ENCODE measurements around the gene TFF1. TPM values are rescaled to one million over a fixed set of nuclear protein-coding genes. Genes with fewer than 3 reads are reported as not detected.

Gene TFF1
- total RNA-seq, 2 donors from 2014 or later: 233 to 916 TPM

DNA sequence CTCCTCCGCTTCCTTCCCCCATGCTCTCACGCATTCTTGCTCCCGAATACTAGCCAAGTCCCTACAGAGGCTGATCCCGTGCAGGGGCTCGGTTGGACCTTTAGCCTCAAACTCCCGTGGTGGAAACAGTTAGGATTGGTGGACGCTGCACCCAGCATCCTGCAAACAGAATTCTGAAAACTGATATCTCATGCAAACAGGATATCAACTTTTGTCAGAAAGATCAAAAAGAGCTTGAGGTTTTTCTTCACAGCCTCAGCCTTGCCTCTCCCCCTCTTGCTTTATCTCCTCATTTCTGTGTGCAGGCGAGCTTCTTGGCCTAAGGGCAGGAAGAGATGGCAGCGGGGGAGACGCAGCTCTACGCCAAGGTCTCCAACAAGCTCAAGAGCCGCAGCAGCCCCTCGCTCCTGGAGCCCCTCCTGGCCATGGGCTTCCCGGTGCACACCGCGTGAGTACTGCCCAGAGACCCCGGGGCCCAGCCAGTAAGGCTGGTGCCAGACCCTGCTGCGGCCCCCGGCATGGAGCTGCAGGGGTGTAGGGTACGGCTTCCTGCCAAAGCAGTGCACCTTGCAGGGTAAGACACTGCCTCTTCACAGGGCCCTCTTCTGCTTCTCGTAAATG, 37.4 kb upstream of the TFF1 start, which contains the start of gene UBASH3A:
Gene UBASH3A, plus strand, starts transcription at position 292 of the 621 bp plus-strand sequence. Its CDS starts 44 bp downstream, at position 336.
- no peak for TF ChIP-seq CTCF (IDR thresholded peaks at IDR 0.05)
- Histone ChIP-seq H3K9me3 (no peaks in the 10 kb centered on the region), H3K27me3 (no peaks in the 10 kb centered on the region), H3K4me1 (no peaks in the 10 kb centered on the region), H3K4me3 (peak within 1 kb of the TSS; percentile 3), H3K27ac (no peak within 1 kb of the TSS), H3K9ac (ENCODE audit: low read depth in 2 of 2, low read length in 2 of 2) (no peak within 1 kb of the TSS), H3K36me3 (no peaks in the 10 kb centered on the region)
- intact Hi-C loops (cut with DNase I): no loop called here
- no peak for DNase-seq

DNA sequence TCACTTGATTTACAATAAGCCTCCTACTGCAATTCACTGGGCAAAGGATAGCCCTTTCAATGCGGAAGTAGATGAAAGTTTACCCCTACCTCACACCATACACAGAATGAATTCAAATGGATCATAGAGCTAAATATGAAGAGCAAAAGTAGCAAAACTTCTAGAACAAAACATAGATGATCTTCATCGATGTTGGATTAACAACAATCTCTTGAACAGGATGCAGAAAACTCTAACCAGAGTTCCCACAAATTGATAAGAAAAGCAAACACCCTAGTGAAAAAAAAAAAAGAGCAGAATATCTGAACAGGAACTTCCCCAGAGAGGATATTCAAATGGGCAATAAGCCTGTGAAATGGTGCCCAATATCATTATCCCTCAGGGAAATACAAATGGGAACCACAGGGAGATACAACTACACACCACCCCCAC, 35.5 kb upstream of the TFF1 start:
- Histone ChIP-seq H3K4me3 (no peak overlapping the region), H3K9ac (ENCODE audit: low read depth in 2 of 2, low read length in 2 of 2) (no peak overlapping the region), H3K9me3 (no peaks in the 10 kb centered on the region), H3K27me3 (no peaks in the 10 kb centered on the region), H3K4me1 (no peaks in the 10 kb centered on the region), H3K36me3 (no peaks in the 10 kb centered on the region), H3K27ac (no peak overlapping the region)
- intact Hi-C loops (cut with DNase I): no loop called here
- no peak for DNase-seq
- no peak for TF ChIP-seq CTCF (IDR thresholded peaks at IDR 0.05)

DNA sequence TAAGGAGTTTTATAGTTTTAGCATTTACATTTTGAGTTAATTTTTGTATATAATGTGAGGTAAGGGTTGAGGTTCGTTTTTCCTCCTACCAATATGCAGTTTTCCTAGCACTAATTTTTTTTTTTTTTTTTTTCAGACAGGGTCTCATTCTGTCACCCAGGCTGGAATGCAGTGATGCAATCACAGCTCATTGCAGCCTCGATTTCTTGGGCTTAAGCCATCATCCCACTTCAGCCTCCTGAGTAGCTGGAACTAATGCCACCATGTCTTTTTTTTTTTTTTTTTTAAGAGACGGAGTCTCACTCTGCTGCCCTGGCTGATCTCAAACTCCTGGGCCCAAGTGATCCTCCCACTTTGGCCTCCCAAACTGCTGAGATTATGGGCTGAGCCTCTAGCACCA, 34.8 kb upstream of the TFF1 start:
- Histone ChIP-seq H3K27me3 (no peaks in the 10 kb centered on the region), H3K4me1 (no peaks in the 10 kb centered on the region), H3K4me3 (no peak overlapping the region), H3K36me3 (no peaks in the 10 kb centered on the region), H3K9ac (ENCODE audit: low read depth in 2 of 2, low read length in 2 of 2) (no peak overlapping the region), H3K27ac (no peak overlapping the region), H3K9me3 (no peaks in the 10 kb centered on the region)
- intact Hi-C loops (cut with DNase I): no loop called here
- DNase-seq: no peak
- TF ChIP-seq CTCF (IDR thresholded peaks at IDR 0.05): no peak

DNA sequence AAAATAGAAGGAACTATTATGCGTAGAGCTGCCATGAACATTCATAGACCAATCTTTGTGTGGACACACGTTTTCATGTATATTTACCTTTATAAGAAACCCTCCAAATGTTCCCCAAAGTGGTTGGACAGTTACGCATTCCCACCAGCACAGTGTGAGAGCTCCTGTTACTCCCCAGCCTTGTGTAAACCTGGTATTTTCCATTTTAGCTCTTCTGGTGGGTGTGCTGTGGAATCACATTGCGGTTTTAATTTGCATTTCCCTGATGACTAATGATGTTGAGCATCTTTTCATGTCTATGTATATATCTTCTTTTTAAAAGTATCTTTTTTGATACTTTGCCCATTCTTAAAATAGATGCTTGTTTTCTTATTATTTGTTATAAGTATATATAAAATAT, 34.2 kb upstream of the TFF1 start:
- Histone ChIP-seq H3K36me3 (no peaks in the 10 kb centered on the region), H3K9ac (ENCODE audit: low read depth in 2 of 2, low read length in 2 of 2) (no peak overlapping the region), H3K27me3 (no peaks in the 10 kb centered on the region), H3K4me3 (no peak overlapping the region), H3K4me1 (no peaks in the 10 kb centered on the region), H3K27ac (no peak overlapping the region), H3K9me3 (no peaks in the 10 kb centered on the region)
- intact Hi-C loops (cut with DNase I): no loop called here
- DNase-seq: no peak
- no peak for TF ChIP-seq CTCF (IDR thresholded peaks at IDR 0.05)

DNA sequence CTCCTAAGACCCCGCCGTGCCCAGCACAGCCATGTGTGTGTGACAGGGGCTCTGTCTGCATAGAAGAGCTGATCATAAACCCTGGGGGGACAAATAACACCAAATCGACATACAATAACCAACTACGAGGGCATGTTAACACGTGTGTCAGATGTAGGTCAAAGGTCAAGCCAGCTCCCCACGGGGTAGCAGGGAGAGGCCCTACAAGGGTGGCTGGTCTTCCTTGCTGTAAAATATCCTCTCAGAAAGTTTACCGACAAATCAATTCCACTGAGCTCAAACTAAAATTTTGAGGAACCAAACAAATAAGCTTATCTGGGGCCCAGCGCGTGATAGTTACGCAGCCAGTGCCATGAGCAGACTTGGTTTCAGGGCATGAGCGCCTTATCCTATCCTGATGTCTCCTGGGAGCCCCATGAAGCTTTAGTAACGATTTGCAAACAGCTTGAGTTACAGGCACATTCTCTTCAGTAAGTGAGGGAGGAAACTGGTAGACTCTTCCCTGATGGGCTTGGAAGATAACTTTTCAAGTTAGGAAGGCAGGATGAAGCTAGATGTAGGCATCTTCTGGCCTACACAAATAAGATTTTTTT, 32.2 kb upstream of the TFF1 start:
- intact Hi-C loops (cut with DNase I): no loop called here
- no peak for DNase-seq
- Histone ChIP-seq H3K4me1 (no peaks in the 10 kb centered on the region), H3K9ac (ENCODE audit: low read depth in 2 of 2, low read length in 2 of 2) (no peak overlapping the region), H3K9me3 (no peaks in the 10 kb centered on the region), H3K4me3 (no peak overlapping the region), H3K36me3 (no peaks in the 10 kb centered on the region), H3K27ac (no peak overlapping the region), H3K27me3 (no peaks in the 10 kb centered on the region)
- TF ChIP-seq CTCF (IDR thresholded peaks at IDR 0.05): no peak
